Neural cell (in vitro differentiated cells): ENCODE measurements around the gene FRMD4B. TPM values are rescaled to one million over a fixed set of nuclear protein-coding genes. Genes with fewer than 3 reads are reported as not detected.

Source experiments
- H2AFZ ChIP-seq: fragments of 200-600, 300-800 bp; sonication (generic), shearing (Covaris generic); 2 replicates; pipeline ENCODE4 v1.6.0; 2014; ENCODE audit warnings: low read depth, mild to moderate bottlenecking, antibody characterized with exemption, low read length, moderate library complexity
- H3F3A ChIP-seq: fragments of 200-600 bp; shearing (Covaris generic); 2 replicates; pipeline ENCODE4 v1.6.1; 2016; ENCODE audit warnings: mild to moderate bottlenecking, moderate library complexity, mixed read lengths, antibody characterized with exemption, low read length; ENCODE audit not compliant: insufficient read depth, poor library complexity, severe bottlenecking
- H3K27ac ChIP-seq: fragments of 200-600, 300-800 bp; sonication (generic), shearing (Covaris generic); 2 replicates; pipeline ENCODE4 v1.5.1; 2014; ENCODE audit warnings: mild to moderate bottlenecking, low read length, moderate library complexity
- H3K27me3 ChIP-seq: fragments of 300-800, 200-600 bp; sonication (generic), shearing (Covaris generic); 2 replicates; pipeline ENCODE4 v1.6.0; 2014; ENCODE audit warnings: mild to moderate bottlenecking, low read depth, low read length, moderate library complexity; ENCODE audit not compliant: insufficient read depth
- H3K36me3 ChIP-seq: fragments of 300-800, 200-600 bp; sonication (generic), shearing (Covaris generic); 2 replicates; pipeline ENCODE4 v1.5.1; 2014; ENCODE audit warnings: mild to moderate bottlenecking, antibody characterized with exemption, low read length, moderate library complexity; ENCODE audit not compliant: insufficient read depth
- H3K4me2 ChIP-seq: fragments of 300-800, 200-600 bp; sonication (generic), shearing (Covaris generic); 2 replicates; pipeline ENCODE4 v1.6.0; 2014; ENCODE audit warnings: mild to moderate bottlenecking, low read length
- H3K4me3 ChIP-seq: fragments of 300-800, 200-600 bp; sonication (generic), shearing (Covaris generic); 2 replicates; pipeline ENCODE4 v1.5.1; 2014; ENCODE audit warnings: mild to moderate bottlenecking, low read length, moderate library complexity
- H3K79me2 ChIP-seq: fragments of 200-600 bp; shearing (Covaris generic); replicated peaks from 2 replicates; pipeline ENCODE4 v1.6.0; 2014; ENCODE audit warnings: mild to moderate bottlenecking, low read length, moderate library complexity; ENCODE audit not compliant: insufficient read depth
- H3K9ac ChIP-seq: fragments of 300-800, 200-600 bp; sonication (generic), shearing (Covaris generic); 2 replicates; pipeline ENCODE4 v1.6.1; 2016; ENCODE audit warnings: mild to moderate bottlenecking, low read length, mixed read lengths
- H3K9me2 ChIP-seq: fragments of 200-600 bp; shearing (Covaris generic); 2 replicates; pipeline ENCODE4 v1.6.1; 2016; ENCODE audit warnings: mild to moderate bottlenecking, low read length, mixed read lengths; ENCODE audit not compliant: insufficient read depth
- H3K9me3 ChIP-seq: fragments of 200-600, 300-800 bp; sonication (generic), shearing (Covaris generic); 2 replicates; pipeline ENCODE4 v1.6.1; 2016; ENCODE audit warnings: mild to moderate bottlenecking, mixed run types, low read length, moderate library complexity, mixed read lengths
- H4K20me1 ChIP-seq: fragments of 200-600 bp; shearing (Covaris generic); 2 replicates; pipeline ENCODE4 v1.6.1; 2016; ENCODE audit warnings: mild to moderate bottlenecking, mixed run types; ENCODE audit not compliant: insufficient read depth
- EP300 ChIP-seq: fragments of 450-650 bp; conservative IDR thresholded peaks from 2 replicates; pipeline ENCODE4 v1.6.1; 2014; ENCODE audit warnings: antibody characterized with exemption, mild to moderate bottlenecking, moderate library complexity; ENCODE audit not compliant: poor library complexity, severe bottlenecking
- EZH2 ChIP-seq: fragments of 200-600, 300-800 bp; shearing (Covaris generic), sonication (generic); IDR thresholded peaks from 2 replicates; pipeline ENCODE4 v1.6.1; 2014; ENCODE audit warnings: antibody characterized with exemption, low read length, borderline replicate concordance, mild to moderate bottlenecking; ENCODE audit not compliant: insufficient read depth, poor library complexity, severe bottlenecking
- MXI1 ChIP-seq: fragments of 450-650 bp; conservative IDR thresholded peaks from 2 replicates; pipeline ENCODE4 v1.6.1; 2014; ENCODE audit warnings: antibody characterized with exemption, mild to moderate bottlenecking; ENCODE audit not compliant: poor library complexity, severe bottlenecking
- POLR2AphosphoS5 ChIP-seq: IDR thresholded peaks from 2 replicates; pipeline ENCODE4 v1.6.1; 2012
- RAD21 ChIP-seq: fragments of 450-650 bp; conservative IDR thresholded peaks from 2 replicates; pipeline ENCODE4 v1.6.1; 2014; ENCODE audit warnings: antibody characterized with exemption, mild to moderate bottlenecking, moderate library complexity
- REST ChIP-seq: IDR thresholded peaks from 2 replicates; pipeline ENCODE4 v1.6.1; 2012; ENCODE audit warnings: borderline replicate concordance
- SMC3 ChIP-seq: fragments of 450-650 bp; conservative IDR thresholded peaks from 2 replicates; pipeline ENCODE4 v1.6.1; 2014; ENCODE audit warnings: antibody characterized with exemption, mild to moderate bottlenecking, moderate library complexity; ENCODE audit not compliant: poor library complexity
- TAF1 ChIP-seq: IDR thresholded peaks from 2 replicates; pipeline ENCODE4 v1.6.1; 2012; ENCODE audit warnings: low read depth
- polyA plus RNA-seq: library from polyadenylated mRNA; depleted of rRNA; stranded (reverse); fragments of >200 nt; gene quantifications from 2 replicates; pipeline ENCODE4 v1.2.3, GENCODE V29; 2014
- TF ChIP-seq, protein P1 (sequence below): fragments of 450-650 bp; IDR thresholded peaks from 2 replicates; pipeline ENCODE4 v1.5.1; 2014; ENCODE audit warnings: antibody characterized with exemption, mild to moderate bottlenecking, moderate library complexity; ENCODE audit not compliant: poor library complexity, severe bottlenecking

Gene FRMD4B
- polyA plus RNA-seq, 1 donor from 2014 or later = 6.2 TPM

DNA sequence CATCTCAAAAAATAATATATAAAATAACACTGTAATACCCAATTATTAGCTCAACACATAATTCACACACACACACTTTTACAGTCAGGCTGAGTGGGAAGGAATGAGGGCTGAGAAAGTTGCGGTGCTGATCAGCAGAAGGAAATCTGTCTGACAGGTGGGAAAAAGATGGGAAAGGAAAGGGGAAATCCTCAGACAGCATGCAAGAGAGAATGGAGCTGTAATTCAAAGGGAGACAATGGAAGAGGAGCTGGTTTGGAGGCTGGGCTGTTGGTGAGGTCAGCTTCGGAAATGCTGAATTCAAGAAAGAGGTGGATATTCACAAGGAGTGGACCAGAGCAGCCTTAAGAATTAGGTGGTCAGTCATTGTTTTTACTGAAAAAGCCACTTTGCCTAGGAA is 141.8 kb downstream of the FRMD4B start:
- Histone ChIP-seq H3K79me2 (peaks cover 14% of the 10 kb centered on the region), H3K4me3 (no peak overlapping the region), H3K36me3 (no peaks in the 10 kb centered on the region), H3K9ac (no peak overlapping the region), H3K9me3 (no peaks in the 10 kb centered on the region), H4K20me1 (no peaks in the 10 kb centered on the region), H3K9me2 (no peaks in the 10 kb centered on the region), H3K27ac (no peak overlapping the region), H3K27me3 (no peaks in the 10 kb centered on the region), H3K4me2 (no peak overlapping the region), H2AFZ (no peak overlapping the region), H3F3A (no peaks in the 10 kb centered on the region)
- TF ChIP-seq POLR2AphosphoS5 (no peak), EP300 (no peak), RAD21 (no peak), SMC3 (no peak), TAF1 (no peak), EZH2 (no peak), MXI1 (no peak), REST (no peak)
- TF ChIP-seq, protein P1, sequence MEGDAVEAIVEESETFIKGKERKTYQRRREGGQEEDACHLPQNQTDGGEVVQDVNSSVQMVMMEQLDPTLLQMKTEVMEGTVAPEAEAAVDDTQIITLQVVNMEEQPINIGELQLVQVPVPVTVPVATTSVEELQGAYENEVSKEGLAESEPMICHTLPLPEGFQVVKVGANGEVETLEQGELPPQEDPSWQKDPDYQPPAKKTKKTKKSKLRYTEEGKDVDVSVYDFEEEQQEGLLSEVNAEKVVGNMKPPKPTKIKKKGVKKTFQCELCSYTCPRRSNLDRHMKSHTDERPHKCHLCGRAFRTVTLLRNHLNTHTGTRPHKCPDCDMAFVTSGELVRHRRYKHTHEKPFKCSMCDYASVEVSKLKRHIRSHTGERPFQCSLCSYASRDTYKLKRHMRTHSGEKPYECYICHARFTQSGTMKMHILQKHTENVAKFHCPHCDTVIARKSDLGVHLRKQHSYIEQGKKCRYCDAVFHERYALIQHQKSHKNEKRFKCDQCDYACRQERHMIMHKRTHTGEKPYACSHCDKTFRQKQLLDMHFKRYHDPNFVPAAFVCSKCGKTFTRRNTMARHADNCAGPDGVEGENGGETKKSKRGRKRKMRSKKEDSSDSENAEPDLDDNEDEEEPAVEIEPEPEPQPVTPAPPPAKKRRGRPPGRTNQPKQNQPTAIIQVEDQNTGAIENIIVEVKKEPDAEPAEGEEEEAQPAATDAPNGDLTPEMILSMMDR = no peak

DNA sequence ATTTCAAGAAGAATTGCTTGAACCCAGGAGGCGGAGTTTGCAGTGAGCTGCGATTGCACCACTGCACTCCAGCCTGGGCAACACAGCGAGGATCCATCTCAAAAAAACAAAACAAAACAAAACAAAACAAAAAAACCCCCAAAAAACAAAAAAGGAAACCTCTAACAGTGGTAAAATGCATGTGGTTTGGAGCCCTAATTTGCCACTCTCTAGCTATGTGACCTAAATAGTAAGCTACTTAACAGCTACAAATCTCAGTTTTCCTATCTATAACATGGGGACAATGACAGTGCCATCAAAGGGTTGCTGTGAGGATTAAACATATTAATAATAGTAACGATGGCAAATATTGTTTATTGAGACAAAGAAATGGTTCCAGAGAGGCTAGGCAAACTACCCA is 144.1 kb downstream of the FRMD4B start:
- Histone ChIP-seq H3K4me3 (no peak overlapping the region), H2AFZ (no peak overlapping the region), H3K9me2 (no peaks in the 10 kb centered on the region), H3K4me2 (no peak overlapping the region), H3F3A (no peaks in the 10 kb centered on the region), H3K79me2 (peaks cover 8% of the 10 kb centered on the region), H3K9me3 (no peaks in the 10 kb centered on the region), H3K9ac (no peak overlapping the region), H3K27ac (no peak overlapping the region), H3K27me3 (no peaks in the 10 kb centered on the region), H3K36me3 (no peaks in the 10 kb centered on the region), H4K20me1 (no peaks in the 10 kb centered on the region)
- TF ChIP-seq SMC3 (no peak), EP300 (no peak), REST (no peak), POLR2AphosphoS5 (no peak)
- TF ChIP-seq, protein P1 = no peak
